HepG2 (cell line): ENCODE data around the gene VARS1. TPM values are rescaled to one million over a fixed set of nuclear protein-coding genes. Genes with fewer than 3 reads are reported as not detected.

Experiments
- FOXK2 ChIP-seq: fragments of 450-650 bp; IDR thresholded peaks from 2 replicates; pipeline ENCODE4 v1.6.1; 2016
- MAF1 ChIP-seq: sonication (generic); formaldehyde crosslinking; IDR thresholded peaks from 2 replicates; pipeline ENCODE4 v1.5.0; 2020; ENCODE audit warnings: missing genetic modification reagents, borderline replicate concordance
- MLLT10 ChIP-seq: sonication (generic); formaldehyde crosslinking; IDR thresholded peaks from 2 replicates; pipeline ENCODE4 v1.4.0; 2020; ENCODE audit warnings: missing genetic modification reagents
- NCOR1 ChIP-seq: fragments of 200-600 bp; sonication (generic); IDR thresholded peaks from 2 replicates; pipeline ENCODE4 v1.7.0; 2017; ENCODE audit warnings: antibody characterized with exemption, low read length, borderline replicate concordance
- PPARG ChIP-seq: conservative IDR thresholded peaks from 2 replicates; pipeline ENCODE4 v1.6.1; 2016; ENCODE audit warnings: missing biosample characterization, missing genetic modification reagents
- SNAI1 ChIP-seq: sonication (generic); formaldehyde crosslinking; IDR thresholded peaks from 2 replicates; pipeline ENCODE4 v1.5.0; 2020; ENCODE audit warnings: mild to moderate bottlenecking, missing genetic modification reagents, borderline replicate concordance
- TRIM24 ChIP-seq: sonication (generic); formaldehyde crosslinking; IDR thresholded peaks from 2 replicates; pipeline ENCODE4 v1.8.0; 2022; ENCODE audit warnings: mild to moderate bottlenecking, missing genetic modification reagents
- YEATS4 ChIP-seq: sonication (generic); formaldehyde crosslinking; IDR thresholded peaks from 2 replicates; pipeline ENCODE4 v1.4.0; 2020; ENCODE audit warnings: missing genetic modification reagents, borderline replicate concordance
- ZMAT3 ChIP-seq: sonication (generic); formaldehyde crosslinking; conservative IDR thresholded peaks from 2 replicates; pipeline ENCODE4 v1.7.0; 2021; ENCODE audit warnings: missing genetic modification reagents
- ZNF142 ChIP-seq: sonication (generic); formaldehyde crosslinking; IDR thresholded peaks from 2 replicates; pipeline ENCODE4 v1.4.0; 2020; ENCODE audit warnings: missing genetic modification reagents
- ZNF383 ChIP-seq: sonication (generic); formaldehyde crosslinking; IDR thresholded peaks from 2 replicates; pipeline ENCODE4 v1.4.0; 2020; ENCODE audit warnings: missing genetic modification reagents, mild to moderate bottlenecking, borderline replicate concordance
- ZNF570 ChIP-seq: sonication (generic); formaldehyde crosslinking; IDR thresholded peaks from 2 replicates; pipeline ENCODE4 v1.4.0; 2020; ENCODE audit warnings: mild to moderate bottlenecking, missing genetic modification reagents, borderline replicate concordance
- ZNF589 ChIP-seq: sonication (generic); formaldehyde crosslinking; conservative IDR thresholded peaks from 2 replicates; pipeline ENCODE4 v1.8.0; 2022; ENCODE audit warnings: mild to moderate bottlenecking, moderate library complexity, missing genetic modification reagents
- polyA plus RNA-seq, 8 experiments: library from polyadenylated mRNA; depleted of rRNA in 3 of 8; stranded (reverse) in 7 of 8; unstranded in 1 of 8; fragments of >200 nt; fragmentation: Illumina TruSeq in 4 of 8; extraction: Trizol in 4 of 8; gene quantifications; 2 replicates each; pipeline versions ENCODE4 v1.2.1 to v1.2.3, GENCODE V29; 2011 to 2016; ENCODE audit warnings: low read depth in 4 of 8, missing spikeins in 1 of 8, mixed read lengths in 1 of 8; ENCODE audit not compliant: insufficient read depth in 1 of 8
- total RNA-seq, 5 experiments: library from RNA; depleted of rRNA; stranded (reverse); fragments of >200 nt; fragmentation: Illumina TruSeq; extraction: Trizol; gene quantifications; 2 replicates each; pipeline ENCODE4 v1.2.3, GENCODE V29; 2016; ENCODE audit warnings: low read depth in 1 of 5
- TF ChIP-seq, protein P1 (sequence below): sonication (generic); formaldehyde crosslinking; conservative IDR thresholded peaks from 2 replicates; pipeline ENCODE4 v1.4.0; 2020; ENCODE audit warnings: missing genetic modification reagents
- TF ChIP-seq, protein P2 (sequence below): sonication (generic); formaldehyde crosslinking; IDR thresholded peaks from 2 replicates; pipeline ENCODE4 v1.8.0; 2022; ENCODE audit warnings: mild to moderate bottlenecking, missing genetic modification reagents, borderline replicate concordance
- TF ChIP-seq, protein P3 (sequence below): IDR thresholded peaks from 2 replicates; pipeline ENCODE4 v1.6.1; 2018; ENCODE audit warnings: missing genetic modification reagents

Gene VARS1
- total and polyA plus RNA-seq, 2 of the 13 experiments (the other 11 are each of a cell fraction or from before 2014, with no cell fraction given), result 14.7 to 56.1 TPM

DNA sequence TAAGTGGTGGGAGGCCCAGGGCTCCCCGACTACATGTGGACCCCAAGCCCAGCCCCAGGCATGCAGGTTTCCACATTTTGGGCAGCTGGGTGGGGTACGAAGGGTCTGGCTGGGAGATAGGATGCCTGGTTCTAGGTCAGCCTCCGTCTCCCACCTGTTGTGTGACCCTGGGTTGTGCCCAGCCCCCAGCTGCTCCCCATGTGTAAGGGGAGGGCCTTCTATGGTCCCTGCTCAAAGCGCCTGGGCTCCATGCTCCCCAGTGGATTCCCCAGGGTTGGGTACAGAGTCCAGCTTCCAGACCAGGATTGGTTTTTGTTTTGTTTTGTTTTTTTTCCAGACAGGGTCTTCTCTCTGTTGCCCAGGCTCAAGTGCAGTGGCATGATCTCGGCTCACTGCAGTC lies 17.4 kb downstream of the VARS1 start (continued):
- 0 out of 2 replicates have a peak, but pooled peaks have one; percentile 35 for TF ChIP-seq ZNF142
- 0 out of 2 replicates have a peak, but pooled peaks have one; percentile 27 for TF ChIP-seq NCOR1
- no peak for TF ChIP-seq ZNF383
- TF ChIP-seq, protein P1, sequence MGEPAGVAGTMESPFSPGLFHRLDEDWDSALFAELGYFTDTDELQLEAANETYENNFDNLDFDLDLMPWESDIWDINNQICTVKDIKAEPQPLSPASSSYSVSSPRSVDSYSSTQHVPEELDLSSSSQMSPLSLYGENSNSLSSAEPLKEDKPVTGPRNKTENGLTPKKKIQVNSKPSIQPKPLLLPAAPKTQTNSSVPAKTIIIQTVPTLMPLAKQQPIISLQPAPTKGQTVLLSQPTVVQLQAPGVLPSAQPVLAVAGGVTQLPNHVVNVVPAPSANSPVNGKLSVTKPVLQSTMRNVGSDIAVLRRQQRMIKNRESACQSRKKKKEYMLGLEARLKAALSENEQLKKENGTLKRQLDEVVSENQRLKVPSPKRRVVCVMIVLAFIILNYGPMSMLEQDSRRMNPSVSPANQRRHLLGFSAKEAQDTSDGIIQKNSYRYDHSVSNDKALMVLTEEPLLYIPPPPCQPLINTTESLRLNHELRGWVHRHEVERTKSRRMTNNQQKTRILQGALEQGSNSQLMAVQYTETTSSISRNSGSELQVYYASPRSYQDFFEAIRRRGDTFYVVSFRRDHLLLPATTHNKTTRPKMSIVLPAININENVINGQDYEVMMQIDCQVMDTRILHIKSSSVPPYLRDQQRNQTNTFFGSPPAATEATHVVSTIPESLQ (CRISPR knock-in tag), result no peak
- no peak for TF ChIP-seq ZNF589
- no peak for TF ChIP-seq SNAI1
- TF ChIP-seq TRIM24 (CRISPR knock-in tag), result no peak
- no peak for TF ChIP-seq MAF1 (CRISPR knock-in tag)
- no peak for TF ChIP-seq PPARG (CRISPR knock-in tag)
- TF ChIP-seq MLLT10 (CRISPR knock-in tag), result no peak
- no peak for TF ChIP-seq ZNF570
- TF ChIP-seq, protein P2, sequence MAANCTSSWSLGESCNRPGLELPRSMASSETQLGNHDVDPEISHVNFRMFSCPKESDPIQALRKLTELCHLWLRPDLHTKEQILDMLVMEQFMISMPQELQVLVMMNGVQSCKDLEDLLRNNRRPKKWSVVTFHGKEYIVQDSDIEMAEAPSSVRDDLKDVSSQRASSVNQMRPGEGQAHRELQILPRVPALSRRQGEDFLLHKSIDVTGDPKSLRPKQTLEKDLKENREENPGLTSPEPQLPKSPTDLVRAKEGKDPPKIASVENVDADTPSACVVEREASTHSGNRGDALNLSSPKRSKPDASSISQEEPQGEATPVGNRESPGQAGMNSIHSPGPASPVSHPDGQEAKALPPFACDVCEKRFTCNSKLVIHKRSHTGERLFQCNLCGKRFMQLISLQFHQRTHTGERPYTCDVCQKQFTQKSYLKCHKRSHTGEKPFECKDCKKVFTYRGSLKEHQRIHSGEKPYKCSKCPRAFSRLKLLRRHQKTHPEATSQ (CRISPR knock-in tag), result no peak
- no peak for TF ChIP-seq ZMAT3
- TF ChIP-seq, protein P3, sequence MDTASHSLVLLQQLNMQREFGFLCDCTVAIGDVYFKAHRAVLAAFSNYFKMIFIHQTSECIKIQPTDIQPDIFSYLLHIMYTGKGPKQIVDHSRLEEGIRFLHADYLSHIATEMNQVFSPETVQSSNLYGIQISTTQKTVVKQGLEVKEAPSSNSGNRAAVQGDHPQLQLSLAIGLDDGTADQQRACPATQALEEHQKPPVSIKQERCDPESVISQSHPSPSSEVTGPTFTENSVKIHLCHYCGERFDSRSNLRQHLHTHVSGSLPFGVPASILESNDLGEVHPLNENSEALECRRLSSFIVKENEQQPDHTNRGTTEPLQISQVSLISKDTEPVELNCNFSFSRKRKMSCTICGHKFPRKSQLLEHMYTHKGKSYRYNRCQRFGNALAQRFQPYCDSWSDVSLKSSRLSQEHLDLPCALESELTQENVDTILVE (CRISPR knock-in tag), result no peak
- TF ChIP-seq YEATS4 (CRISPR knock-in tag), result no peak
- TF ChIP-seq FOXK2, result no peak
